ENCODE data around the gene SPTBN1.
"Not testable (repeated sequence)": the region's sequence is repeated elsewhere in the genome, so short reads cannot be mapped to it uniquely, and the experiment has no call there.

The SPTBN1 gene

DNA sequence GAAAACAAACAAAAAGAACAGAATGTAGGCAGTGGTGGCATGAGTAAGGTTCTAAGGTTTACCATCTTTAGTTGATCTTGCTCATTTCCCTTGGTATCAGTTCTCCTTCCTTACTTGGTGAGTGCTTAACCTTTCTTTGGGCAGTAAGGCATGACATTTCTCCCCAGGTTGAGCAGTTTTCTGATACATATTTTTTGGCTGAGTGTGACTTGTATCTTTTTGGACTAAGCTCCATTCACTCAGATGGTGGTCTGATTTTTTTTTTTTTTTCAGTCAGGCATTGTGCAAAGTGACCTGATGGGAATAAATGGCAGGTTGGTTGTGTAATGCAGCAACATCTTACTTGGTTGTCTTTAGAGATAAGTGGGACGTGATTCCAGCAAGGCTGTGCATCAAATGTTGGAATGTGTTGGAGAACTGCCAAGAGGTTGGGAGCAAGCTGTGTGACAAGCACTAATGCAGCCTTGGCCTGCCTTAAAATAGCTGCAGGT, 15.1 kb downstream of the SPTBN1 start:
- peak; percentile 65 for DNase-seq

DNA sequence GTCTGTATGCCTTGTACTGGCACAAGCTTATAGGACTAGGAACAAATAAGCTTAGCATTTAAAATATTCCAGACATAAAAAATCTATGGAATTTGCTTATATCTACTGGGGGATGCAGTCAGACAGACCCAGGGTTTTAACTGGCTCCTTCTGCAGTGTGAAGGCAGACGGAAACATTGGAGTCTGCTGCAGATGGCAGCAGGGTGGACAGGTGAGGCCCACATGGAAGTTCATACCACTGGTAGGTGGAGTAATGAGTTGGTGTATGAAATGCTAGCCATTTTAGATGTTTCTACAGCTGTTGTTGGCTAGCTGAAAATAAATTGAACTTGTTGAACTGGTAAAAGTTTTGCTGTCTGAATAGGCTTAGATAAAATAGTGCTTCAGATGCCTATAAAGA, 17.7 kb downstream of the SPTBN1 start:
- no peak for DNase-seq

DNA sequence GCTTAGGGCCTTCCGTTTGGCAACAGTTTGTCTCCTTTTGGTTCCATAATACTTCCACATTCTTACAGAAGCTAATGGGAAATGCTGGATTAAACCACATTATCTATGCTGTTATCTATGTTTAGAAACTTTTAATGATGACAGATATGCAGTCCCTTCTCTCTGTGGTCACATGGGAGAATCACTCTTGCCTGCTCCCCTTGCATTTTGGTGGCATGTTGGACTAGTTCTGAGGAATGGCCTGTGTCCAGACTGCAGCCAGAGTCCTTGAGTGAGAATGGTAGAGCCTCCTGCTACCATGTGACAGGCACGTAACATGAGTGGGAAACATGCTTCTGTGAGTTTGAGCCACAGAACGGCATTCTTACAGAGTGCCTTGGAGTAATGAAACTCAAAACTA, 19.2 kb downstream of the SPTBN1 start:
- DNase-seq: no peak

DNA sequence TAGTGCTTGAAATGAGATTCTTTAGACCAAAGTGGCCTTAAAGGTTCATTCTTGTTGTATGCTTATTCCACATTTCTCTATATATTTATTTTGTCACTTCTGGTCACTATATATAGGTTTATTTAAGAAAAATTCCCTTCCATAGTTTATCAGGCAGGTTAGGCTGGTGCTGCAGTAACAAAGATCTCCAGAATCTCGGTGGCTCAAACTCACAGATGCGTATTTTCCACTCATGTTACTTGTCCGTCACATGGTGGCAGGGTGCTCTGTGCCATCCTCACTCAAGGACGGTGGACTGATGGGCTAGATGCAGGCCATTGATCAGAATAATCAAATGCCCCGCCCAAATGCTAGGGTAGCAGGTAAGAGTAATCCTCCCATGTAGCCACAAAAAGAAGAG, 19.8 kb downstream of the SPTBN1 start:
- no peak for DNase-seq

DNA sequence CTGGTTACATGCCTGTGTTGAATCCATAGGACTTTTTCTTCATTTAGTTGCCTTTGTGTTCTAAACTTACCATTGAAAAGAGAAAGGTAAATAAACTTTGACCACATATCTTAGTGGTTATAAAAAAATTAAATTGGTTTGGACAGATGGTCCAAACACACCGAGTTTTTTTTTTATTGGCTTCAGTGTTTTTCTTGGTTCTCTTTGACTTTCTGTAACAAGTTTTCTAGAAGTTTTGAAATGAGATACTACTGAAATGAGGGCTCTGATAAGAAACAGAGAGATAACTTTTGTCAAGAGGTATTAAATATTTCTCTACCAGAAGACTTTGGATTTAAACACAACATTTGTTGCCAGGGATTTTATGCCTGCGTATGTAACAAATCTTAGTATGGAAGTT, 20.7 kb downstream of the SPTBN1 start:
- DNase-seq: no peak

DNA sequence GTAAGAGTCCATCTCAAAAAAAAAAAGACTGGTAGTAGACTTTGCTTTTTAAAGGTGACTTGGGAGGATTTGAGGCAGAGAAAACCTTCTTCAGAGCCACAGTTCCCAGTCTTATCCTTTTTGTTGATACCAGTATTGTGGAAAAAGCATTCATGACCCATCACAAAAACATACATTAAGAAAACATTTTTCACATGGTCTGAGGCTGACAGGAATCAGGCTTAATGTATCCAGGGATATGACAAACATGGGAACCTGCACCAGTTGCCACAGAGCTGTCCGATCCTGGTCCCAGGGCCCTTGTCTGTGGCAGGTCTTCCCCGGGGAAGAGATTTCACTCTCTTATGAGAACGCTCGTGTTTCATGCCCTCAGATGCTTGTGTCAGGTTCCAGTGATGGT, 21.8 kb downstream of the SPTBN1 start:
- no peak for DNase-seq

DNA sequence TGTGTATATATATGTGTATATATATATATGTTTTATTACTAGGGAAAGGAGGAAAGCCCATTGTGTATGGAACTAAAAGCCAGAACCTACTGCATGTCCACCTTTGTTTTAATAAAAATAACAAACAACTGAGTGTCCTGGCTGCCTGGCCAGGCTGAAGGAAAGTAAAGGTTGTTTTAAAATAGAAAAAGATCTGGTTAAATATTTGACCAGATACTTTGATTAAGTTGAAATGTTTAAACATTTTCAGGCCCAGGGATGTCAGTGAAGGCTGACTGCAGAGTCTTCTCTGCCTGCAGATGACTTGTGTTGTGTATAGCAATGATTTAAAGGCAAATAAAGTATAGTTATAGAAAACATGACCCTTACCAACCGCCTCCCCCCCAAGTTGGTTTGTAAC, 22.8 kb downstream of the SPTBN1 start:
- DNase-seq: no peak

DNA sequence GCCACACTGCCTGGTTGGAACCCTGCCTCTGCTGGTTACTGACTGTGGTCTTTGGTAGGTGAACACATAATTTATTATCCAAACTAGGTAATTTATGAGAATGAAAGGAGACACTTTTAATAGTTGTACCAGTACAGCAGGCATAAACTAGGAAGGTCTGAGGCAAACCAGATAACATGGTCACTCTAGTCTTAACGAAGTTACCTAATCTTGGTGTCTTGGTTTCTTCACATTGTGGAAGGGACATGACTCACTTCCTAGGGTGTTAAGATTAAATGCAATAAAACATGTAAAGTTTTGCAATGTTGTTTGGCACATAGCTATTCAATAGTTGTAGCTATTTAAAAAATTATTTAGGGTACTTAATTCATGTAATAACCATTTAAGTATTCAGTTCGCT, 23.3 kb downstream of the SPTBN1 start:
- DNase-seq: no peak

DNA sequence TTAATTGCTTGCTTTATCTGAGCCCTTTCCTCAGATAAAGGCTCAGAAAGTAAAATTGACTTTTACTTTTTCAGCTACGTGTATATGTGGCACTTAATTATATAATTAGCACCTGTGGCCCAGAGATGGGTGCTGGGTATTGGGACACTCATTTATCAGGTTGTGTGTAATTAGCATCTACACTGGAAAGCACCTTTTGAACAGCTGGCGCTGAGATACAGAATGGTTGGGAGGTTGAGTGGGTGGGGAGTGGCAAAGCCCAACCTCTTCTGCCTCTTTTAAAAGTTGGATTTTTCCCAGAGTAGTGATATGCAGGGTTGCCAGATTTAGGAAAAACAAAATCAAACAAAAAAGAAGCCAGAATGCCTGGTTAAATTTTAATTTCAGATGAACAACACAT, 23.9 kb downstream of the SPTBN1 start:
- DNase-seq: no peak

DNA sequence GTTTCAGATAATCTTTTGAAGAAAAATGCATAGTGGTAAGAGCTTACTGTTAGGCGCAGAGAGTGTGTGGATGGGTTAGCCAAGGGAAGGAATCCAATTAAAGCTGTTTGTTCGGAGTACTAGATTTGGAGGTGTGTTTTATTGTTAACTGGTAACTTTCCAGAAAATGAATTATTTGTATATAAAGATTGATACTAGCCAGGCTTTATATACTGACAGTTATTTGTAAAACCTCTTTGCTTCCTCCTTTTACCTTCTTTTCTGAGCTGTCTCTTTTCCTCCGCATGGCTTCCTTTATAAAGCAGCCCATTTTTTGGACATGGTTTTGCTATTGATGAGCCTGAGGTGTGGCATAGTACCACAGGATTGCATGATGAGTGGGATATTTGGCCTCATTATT, 25.6 kb downstream of the SPTBN1 start:
- no peak for DNase-seq

DNA sequence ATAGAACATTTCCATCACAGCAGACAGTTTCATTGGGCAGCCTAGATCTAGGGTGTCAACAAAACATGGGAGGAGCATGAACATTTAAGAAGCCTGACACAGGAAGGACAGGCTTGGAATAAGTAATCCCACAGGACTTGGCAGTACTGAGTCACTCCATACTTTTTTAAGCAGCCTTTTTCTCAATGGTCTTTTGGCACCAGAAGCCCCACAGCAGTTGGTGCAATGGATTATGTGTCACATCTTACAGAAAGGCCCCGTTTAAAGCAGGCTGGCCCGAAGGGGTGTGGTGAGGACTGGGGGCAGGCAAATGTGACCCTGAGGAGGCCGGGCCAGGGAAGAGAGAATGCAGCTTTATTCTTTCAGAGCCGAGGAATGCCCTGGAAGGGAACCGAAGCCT, 26.6 kb downstream of the SPTBN1 start:
- no peak for DNase-seq

DNA sequence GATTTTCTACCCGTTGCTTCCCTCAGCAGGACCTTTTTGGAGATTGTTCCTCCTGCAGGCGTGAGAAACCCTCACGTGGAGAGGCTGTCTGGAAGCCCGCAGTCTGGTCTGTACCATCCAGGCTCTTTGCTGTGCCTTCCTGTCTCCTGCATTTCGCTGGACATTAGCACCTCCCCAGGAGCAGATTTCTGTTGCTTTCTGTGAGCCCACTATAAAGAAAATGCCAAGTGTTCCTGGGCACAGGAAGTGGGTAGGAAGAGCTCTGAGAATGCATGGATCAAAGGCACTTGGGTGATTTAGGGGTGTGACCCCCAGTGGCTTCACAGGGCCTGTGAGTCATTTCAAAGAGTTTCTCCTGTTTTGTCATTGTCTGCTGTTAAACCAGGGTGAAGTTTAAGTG, 27.3 kb downstream of the SPTBN1 start:
- no peak for DNase-seq

DNA sequence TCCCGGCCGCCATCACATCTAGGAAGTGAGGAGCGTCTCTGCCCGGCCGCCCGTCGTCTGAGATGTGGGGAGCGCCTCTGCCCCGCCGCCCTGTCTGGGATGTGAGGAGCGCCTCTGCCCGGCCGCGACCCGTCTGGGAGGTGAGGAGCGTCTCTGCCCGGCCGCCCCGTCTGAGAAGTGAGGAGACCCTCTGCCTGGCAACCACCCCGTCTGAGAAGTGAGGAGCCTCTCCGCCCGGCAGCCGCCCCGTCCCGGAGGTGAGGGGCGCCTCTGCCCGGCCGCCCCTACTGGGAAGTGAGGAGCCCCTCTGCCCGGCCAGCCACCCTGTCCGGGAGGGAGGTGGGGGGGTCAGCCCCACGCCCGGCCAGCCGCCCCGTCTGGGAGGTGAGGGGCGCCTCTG, 29.6 kb downstream of the SPTBN1 start:
- DNase-seq: not testable (repeated sequence)

DNA sequence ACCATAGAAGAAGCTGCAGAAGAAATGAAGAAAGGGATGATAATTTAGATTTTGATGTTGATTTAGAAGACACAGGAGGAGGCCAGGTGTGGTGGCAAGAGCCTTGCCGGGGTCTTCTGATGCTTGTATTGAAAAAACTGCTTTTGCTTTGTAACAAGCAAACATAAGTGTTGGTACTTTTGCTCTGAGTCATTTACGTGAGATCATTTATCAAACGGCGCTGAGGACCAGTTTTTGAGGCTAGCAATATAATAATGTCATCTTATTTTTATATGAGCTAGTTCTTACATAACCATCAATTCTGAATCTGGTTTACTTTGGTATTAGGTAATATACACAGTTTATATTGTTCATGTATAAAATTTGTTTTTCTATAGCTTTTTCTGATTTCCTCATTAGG, 30.6 kb downstream of the SPTBN1 start:
- DNase-seq: no peak

DNA sequence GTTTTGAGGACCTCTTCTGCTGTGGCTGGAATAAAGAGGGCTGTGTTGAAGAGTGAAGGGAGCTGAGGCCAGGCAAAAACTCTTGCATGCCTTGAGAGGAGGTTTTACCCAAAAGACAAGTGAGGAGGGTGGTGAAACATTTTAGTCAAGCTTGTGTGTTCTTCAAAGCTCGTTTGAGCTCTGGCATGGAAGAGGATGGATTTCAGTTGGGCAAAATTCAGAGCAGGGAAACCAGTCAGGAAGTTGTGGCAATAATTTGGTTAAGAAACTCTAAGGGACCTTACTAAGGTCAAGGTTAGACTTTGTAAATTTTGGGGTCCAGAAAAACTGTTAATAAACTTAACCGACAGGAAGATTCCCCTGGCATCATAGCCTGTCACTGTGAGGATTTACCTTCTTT, 34.7 kb downstream of the SPTBN1 start:
- no peak for DNase-seq

DNA sequence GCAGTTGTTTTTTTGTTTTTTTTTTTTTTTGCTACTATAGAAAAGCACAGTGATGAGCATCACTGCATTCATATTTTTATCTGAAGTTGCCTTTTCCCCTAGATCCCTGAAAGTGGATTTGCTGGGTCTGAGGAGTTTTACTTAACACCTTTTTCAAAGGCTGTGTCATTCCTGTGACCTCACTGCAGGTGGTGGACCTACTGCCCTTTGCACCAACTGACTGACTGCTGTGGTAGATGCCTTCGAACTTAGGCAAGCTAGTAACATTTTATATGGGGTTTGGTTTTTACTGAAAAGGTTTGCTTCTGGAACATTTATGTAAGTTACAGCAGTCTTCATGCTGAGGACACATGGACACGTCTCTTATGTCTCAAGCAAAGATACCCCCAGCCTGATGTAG, 36.2 kb downstream of the SPTBN1 start:
- DNase-seq: no peak

DNA sequence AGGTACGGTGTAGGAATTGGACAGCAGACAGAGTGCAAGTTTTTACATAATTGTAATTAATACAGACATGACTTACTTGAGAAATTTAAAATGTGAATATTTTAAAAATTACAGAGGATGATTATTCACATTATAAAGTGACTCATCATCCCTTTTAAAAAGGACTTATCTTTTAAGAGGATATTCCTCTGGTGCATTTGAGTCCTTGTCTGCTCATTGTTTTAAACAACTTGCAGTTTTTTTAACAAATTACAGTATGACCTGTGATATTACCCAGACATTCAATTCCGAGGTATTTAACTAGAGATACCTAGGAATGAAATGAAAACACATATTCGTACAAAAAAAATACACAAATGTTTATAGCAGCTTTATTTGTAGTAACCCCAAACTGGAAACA, 38.0 kb downstream of the SPTBN1 start:
- no peak for DNase-seq

DNA sequence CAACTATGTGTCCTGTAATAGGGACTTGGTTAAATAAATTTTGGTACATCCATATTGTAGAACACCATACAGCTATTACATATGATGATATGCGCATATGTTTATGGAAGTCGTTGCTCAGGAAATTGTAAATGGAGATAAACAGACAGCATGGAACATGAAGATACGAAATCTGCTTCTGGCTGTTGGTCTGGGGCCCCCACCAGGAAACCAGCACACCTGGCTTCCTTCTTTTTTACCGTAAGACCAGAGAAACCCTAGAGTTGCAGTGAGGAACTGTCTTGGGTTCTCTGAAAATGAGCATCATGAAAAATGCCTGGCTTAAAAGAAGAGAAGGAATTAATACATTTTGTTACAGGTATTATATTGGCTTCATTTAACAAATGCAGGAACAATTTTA, 40.8 kb downstream of the SPTBN1 start:
- DNase-seq: no peak

DNA sequence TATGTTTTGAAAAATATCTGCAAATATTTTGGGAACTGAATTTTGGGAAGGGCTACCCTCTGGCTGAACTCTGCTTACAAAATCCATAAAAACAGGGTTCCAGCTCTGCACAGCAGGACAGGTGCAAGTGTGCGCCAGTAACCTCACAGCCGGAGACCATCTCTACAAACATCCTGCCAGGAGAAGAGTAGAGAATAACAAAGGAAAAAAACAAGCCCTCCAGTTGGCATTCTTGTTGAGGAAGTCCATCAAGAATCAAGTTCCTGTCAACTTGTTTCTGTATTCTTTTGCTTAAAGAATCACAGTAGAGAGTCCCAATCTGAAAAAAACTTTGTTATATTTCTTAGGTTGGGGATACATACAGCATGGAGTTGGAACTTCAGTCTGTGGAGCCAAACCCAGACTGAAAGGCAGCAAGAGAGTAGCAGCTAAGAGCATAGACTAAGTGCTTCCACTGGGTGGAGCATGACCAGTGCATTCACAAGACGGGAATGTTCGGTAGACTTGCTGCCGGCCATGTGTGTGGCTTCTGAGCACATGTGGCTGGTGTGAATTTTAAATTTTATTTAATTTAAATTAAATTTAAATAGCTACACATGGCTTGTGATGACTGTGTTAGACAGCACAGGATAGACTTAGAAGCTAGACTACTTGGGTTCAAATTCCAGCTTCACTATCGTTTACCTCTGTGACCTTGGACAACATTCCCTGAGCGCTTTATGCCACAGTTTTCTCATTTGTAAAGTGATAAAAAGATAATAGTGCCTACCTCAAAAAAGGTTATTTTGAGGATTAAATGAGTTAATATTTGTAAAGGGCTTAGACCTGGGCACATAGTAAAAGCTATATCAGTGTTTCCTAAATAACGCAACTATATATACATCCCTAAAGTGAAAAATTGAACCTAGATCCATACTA, 41.9 kb downstream of the SPTBN1 start:
- peak; percentile 67 for DNase-seq

DNA sequence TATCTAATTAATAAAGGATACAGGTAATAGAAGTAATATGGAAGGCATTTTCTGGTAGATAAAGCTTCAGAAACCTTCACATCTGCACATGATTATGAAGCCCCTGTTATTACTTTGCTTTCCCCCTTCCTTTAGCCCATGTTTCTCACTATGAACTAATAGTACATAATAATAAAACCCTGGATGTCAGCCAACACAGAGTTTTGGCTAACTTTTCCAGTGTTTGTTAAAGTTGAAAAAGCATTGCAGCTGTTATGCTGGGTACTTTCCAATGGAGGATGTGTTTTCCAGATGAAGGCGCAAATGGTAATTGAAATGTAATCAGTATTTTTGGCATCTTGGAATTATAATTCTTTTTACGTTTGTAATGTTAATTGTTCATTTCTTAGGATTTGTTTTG, 43.5 kb downstream of the SPTBN1 start:
- DNase-seq: no peak

DNA sequence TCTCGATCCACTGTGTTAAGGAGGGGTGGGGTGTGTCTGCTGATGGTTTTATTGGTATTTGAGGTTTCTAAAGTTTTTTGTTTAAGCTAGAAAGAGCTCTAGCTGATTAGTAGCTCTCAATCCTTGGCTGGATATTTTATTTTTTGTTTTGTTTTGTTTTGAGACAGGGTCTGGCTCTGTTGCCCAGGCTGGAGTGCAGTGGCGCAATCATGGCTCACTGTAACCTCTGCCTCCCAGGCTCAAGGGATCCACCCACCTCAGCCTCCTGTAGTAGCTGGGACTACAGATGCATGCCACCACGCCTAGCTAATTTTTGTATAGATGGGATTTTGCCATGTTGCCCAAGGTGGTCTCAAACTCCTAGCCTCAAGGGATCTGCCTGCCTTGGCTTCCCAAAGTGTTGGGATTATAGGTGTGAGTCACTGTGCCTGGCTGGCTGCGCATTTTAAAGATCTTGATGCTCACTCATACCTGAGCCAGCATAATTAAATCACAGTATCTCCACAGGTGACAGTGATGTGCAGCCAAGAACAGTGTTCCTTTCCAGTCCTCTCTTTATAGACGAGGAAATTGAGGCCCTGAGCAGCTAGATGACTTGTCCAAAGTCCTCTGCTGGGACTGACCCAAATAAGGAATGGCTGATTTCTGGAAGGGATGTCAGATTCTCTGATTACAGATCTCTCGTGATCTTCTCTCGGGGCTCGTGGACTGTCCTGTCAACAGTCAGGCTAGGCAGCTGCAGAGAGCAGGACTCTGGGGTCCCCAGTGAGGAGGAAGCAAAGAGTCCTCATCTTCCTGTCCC, 44.5 kb downstream of the SPTBN1 start:
- DNase-seq: no peak

DNA sequence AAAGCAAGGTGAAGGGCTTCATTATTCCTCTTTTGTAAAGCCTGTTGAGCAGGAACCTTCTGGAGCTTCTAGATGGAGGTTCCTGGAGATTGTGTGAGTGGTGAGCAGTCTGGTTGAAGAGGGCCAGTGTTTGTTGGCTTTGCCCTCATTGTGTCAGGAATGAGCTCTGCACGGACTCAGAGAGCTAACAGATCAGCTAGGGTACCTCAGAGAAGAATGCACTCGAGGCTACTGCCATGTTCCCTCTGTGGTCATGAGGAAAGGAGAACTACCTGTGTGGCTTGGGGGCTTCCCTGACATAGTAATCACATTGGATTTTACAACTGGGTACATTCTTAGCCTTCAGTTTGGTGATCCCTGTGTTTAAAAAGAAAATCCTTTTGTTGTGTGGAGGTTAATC, 46.6 kb downstream of the SPTBN1 start:
- no peak for DNase-seq

DNA sequence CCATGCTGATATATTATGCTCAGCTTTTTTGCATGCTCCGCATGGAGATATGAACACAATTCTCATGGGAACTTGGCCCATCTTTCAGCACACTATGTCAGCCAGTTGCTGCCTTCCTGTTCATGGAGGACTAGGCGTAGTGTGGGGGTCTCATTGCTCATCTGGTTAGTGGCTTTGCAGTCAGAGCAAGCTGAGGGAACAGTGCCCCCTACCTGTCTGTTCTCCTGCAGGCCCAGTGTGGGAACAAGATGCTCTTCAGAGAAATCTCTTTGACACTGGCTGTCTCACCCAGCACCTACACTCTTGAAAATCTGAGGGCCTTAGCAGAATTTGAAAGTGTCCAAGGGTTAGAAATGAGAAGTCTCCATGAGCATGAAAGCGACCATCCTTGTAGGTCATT, 47.1 kb downstream of the SPTBN1 start:
- DNase-seq: peak; percentile 11

DNA sequence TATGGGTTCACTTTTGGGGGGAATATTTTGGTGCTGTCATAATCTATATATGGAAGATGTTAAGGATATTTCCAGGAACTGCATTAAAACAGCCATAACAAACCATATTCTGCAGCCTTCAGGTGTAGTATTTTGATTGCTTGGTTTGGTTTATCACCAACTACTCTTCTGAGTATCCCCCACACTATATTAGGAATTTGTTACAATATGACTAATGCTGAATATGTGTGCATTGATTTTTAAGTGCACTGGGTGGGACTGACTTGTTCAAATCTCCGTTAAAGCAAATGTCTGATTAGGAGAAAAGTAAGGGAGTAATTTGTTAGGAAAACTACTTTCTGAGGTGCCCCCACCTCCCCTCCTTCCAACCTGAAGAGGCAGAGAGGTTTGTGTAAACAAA, 47.7 kb downstream of the SPTBN1 start:
- DNase-seq: no peak

Measured in NCI-H345 (cell line).